Activated naive CD4-positive, alpha-beta T cell treated with anti-CD3 and anti-CD28 coated beads for 36 hours (primary cell): ENCODE measurements around the gene OR5B17. TPM values are rescaled to one million over a fixed set of nuclear protein-coding genes. Genes with fewer than 3 reads are reported as not detected.

Experiments used
- CTCF ChIA-PET: fragments of 350-600 bp; sonication (Branson Sonifier 250); formaldehyde crosslinking; loops from one replicate; lab custom pipeline; 2021; ENCODE audit warnings: antibody characterized with exemption; lab: Charles Lee
- DNase-seq: peaks from one replicate; pipeline ENCODE4 v3.0.0-alpha.2; 2020
- H3K27ac Mint-ChIP-seq: one replicate; pipeline ENCODE4 v1.8.0; 2021; ENCODE audit warnings: mild to moderate bottlenecking, mixed read lengths
- H3K27me3 Mint-ChIP-seq: one replicate; pipeline ENCODE4 v1.8.0; 2021; ENCODE audit warnings: low read depth, mixed read lengths
- H3K36me3 Mint-ChIP-seq: one replicate; pipeline ENCODE4 v1.8.0; 2021; ENCODE audit warnings: low read depth, mixed read lengths
- H3K4me1 Mint-ChIP-seq: one replicate; pipeline ENCODE4 v1.8.0; 2021; ENCODE audit warnings: low read depth, mixed read lengths
- H3K4me3 Mint-ChIP-seq: one replicate; pipeline ENCODE4 v1.8.0; 2021; ENCODE audit warnings: mild to moderate bottlenecking, moderate library complexity, mixed read lengths
- H3K9me3 Mint-ChIP-seq: one replicate; pipeline ENCODE4 v1.8.0; 2021; ENCODE audit warnings: mixed read lengths
- intact Hi-C: fragments of 100-400 bp; cut with micrococcal nuclease; formaldehyde crosslinking; loops from one replicate; pipeline ENCODE4 v1.15.1; 2023
- total RNA-seq, 2 experiments: library from RNA; stranded (reverse); gene quantifications; one replicate each; pipeline ENCODE4 v1.2.3, GENCODE V29; 2021

The OR5B17 gene
- total RNA-seq, 2 experiments from 2014 or later, result not detected

GRCh38 chr11:58316142-58316541, 42.7 kb downstream of the OR5B17 start:
- H3K4me3 Mint-ChIP-seq, result no peak overlapping the region
- CTCF ChIA-PET, result no interaction called here
- no peak for DNase-seq
- intact Hi-C loops, result no loop called here
- peaks cover 11% of the 10 kb centered on the region for H3K27me3 Mint-ChIP-seq
- no peak overlapping the region for H3K27ac Mint-ChIP-seq
- H3K36me3 Mint-ChIP-seq, result peaks cover 1% of the 10 kb centered on the region
- no peaks in the 10 kb centered on the region for H3K4me1 Mint-ChIP-seq
- no peaks in the 10 kb centered on the region for H3K9me3 Mint-ChIP-seq

Other genes with a start within 250 kb of the OR5B17 start
- not detected for gene OR9I1, start 233.5 kb downstream of the OR5B17 start, total RNA-seq
- gene OR9Q2, start 170.0 kb downstream of the OR5B17 start, total RNA-seq, result not detected
- not detected for gene OR1S2, start 154.9 kb downstream of the OR5B17 start, total RNA-seq
- gene OR1S1, start 146.3 kb downstream of the OR5B17 start, total RNA-seq, result not detected
- gene OR10Q1, start 130.2 kb downstream of the OR5B17 start, total RNA-seq, result not detected
- not detected for gene OR10W1, start 90.8 kb downstream of the OR5B17 start, total RNA-seq
- not detected for gene OR5B3, start 47.8 kb upstream of the OR5B17 start, total RNA-seq
- not detected for gene OR5B2, start 69.1 kb upstream of the OR5B17 start, total RNA-seq
- gene OR5B12, start 83.2 kb upstream of the OR5B17 start, total RNA-seq, result not detected
- gene OR5B21, start 149.0 kb upstream of the OR5B17 start, total RNA-seq, result not detected
- 10 to 100 TPM; 84.9 to 85.1 TPM for gene LPXN, start 216.8 kb upstream of the OR5B17 start, total RNA-seq
- gene ZFP91, start 220.0 kb upstream of the OR5B17 start, total RNA-seq, result 10 to 100 TPM; 30.5 to 32.6 TPM